ENCODE data around the gene FOXG1.

GRCh38 chr14:28756884-28757570, 9.6 kb upstream of the FOXG1 start:
- TF ChIP-seq GABPA (IDR thresholded peaks at IDR 0.05; ENCODE audit: low read depth), result no peak
- TF ChIP-seq, protein P1, sequence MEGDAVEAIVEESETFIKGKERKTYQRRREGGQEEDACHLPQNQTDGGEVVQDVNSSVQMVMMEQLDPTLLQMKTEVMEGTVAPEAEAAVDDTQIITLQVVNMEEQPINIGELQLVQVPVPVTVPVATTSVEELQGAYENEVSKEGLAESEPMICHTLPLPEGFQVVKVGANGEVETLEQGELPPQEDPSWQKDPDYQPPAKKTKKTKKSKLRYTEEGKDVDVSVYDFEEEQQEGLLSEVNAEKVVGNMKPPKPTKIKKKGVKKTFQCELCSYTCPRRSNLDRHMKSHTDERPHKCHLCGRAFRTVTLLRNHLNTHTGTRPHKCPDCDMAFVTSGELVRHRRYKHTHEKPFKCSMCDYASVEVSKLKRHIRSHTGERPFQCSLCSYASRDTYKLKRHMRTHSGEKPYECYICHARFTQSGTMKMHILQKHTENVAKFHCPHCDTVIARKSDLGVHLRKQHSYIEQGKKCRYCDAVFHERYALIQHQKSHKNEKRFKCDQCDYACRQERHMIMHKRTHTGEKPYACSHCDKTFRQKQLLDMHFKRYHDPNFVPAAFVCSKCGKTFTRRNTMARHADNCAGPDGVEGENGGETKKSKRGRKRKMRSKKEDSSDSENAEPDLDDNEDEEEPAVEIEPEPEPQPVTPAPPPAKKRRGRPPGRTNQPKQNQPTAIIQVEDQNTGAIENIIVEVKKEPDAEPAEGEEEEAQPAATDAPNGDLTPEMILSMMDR (IDR thresholded peaks at IDR 0.05; ENCODE audit: insufficient read depth, low read length), result peak; percentile 47
- TF ChIP-seq, protein P2, sequence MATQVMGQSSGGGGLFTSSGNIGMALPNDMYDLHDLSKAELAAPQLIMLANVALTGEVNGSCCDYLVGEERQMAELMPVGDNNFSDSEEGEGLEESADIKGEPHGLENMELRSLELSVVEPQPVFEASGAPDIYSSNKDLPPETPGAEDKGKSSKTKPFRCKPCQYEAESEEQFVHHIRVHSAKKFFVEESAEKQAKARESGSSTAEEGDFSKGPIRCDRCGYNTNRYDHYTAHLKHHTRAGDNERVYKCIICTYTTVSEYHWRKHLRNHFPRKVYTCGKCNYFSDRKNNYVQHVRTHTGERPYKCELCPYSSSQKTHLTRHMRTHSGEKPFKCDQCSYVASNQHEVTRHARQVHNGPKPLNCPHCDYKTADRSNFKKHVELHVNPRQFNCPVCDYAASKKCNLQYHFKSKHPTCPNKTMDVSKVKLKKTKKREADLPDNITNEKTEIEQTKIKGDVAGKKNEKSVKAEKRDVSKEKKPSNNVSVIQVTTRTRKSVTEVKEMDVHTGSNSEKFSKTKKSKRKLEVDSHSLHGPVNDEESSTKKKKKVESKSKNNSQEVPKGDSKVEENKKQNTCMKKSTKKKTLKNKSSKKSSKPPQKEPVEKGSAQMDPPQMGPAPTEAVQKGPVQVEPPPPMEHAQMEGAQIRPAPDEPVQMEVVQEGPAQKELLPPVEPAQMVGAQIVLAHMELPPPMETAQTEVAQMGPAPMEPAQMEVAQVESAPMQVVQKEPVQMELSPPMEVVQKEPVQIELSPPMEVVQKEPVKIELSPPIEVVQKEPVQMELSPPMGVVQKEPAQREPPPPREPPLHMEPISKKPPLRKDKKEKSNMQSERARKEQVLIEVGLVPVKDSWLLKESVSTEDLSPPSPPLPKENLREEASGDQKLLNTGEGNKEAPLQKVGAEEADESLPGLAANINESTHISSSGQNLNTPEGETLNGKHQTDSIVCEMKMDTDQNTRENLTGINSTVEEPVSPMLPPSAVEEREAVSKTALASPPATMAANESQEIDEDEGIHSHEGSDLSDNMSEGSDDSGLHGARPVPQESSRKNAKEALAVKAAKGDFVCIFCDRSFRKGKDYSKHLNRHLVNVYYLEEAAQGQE (IDR thresholded peaks at IDR 0.05; ENCODE audit: insufficient replicate concordance, low read depth), result no peak
- TF ChIP-seq POLR2AphosphoS5 (IDR thresholded peaks at IDR 0.05; ENCODE audit: low read depth), result no peak
- no peak for TF ChIP-seq SPI1 (IDR thresholded peaks at IDR 0.05; ENCODE audit: borderline replicate concordance, low read depth)
